H1 (cell line): Measurements from ENCODE around the gene CHSY1. TPM values are rescaled to one million over a fixed set of nuclear protein-coding genes. Genes with fewer than 3 reads are reported as not detected.

Experiments used
- FOSL1 ChIP-seq: IDR thresholded peaks from 2 replicates; pipeline ENCODE4 v1.6.1; 2011; ENCODE audit warnings: mild to moderate bottlenecking, low read depth, low read length, moderate library complexity; ENCODE audit not compliant: insufficient read depth
- KDM5A ChIP-seq: fragments of 200-600 bp; IDR thresholded peaks from 2 replicates; pipeline ENCODE4 v1.7.1; 2012; ENCODE audit warnings: mild to moderate bottlenecking, low read length, inconsistent platforms, mixed read lengths
- MAX ChIP-seq: IDR thresholded peaks from 2 replicates; pipeline ENCODE4 v1.6.1; 2012; ENCODE audit warnings: inconsistent platforms
- POLR2AphosphoS5 ChIP-seq: IDR thresholded peaks from 2 replicates; pipeline ENCODE4 v1.6.1; 2011; ENCODE audit warnings: low read depth, low read length
- SUZ12 ChIP-seq: fragments of 200-600 bp; sonication (generic); IDR thresholded peaks from 2 replicates; pipeline ENCODE4 v1.6.1; 2012; ENCODE audit warnings: mild to moderate bottlenecking, inconsistent platforms, low read length, moderate library complexity, mixed read lengths
- TBP ChIP-seq: IDR thresholded peaks from 2 replicates; pipeline ENCODE4 v1.6.1; 2011; ENCODE audit warnings: low read depth, low read length, improper control_type of control experiment
- polyA plus RNA-seq, 7 experiments: library from polyadenylated mRNA; depleted of rRNA in 3 of 7; stranded (reverse) in 5 of 7; unstranded in 2 of 7; fragments of >200 nt in 5 of 7; fragments of 200-250 nt in 2 of 7; gene quantifications; 1 replicate in 5 of 7; 2 replicates in 1 of 7; 4 replicates in 1 of 7; pipeline versions ENCODE4 v1.2.1 to v1.2.3, GENCODE V29; 2011 to 2013; ENCODE audit warnings: missing spikeins in 2 of 7, mixed read lengths in 2 of 7
- total RNA-seq: library from RNA; stranded (reverse); fragmentation: NEBNext Ultra II Directional; extraction: Animal tissue kit (Norgen Biotek cat#: 25700); gene quantifications from 2 replicates; pipeline ENCODE4 v1.2.1, GENCODE V29; 2021

Gene CHSY1
- total and polyA plus RNA-seq, 2 of the 8 experiments (the other 6 are each of a cell fraction or from before 2014, with no cell fraction given) = 24.9 to 60.7 TPM

GRCh38 chr15:101185770-101186169 is 66.1 kb downstream of the CHSY1 start (continued):
- no peak for TF ChIP-seq MAX
- no peak for TF ChIP-seq TBP
- no peak for TF ChIP-seq FOSL1
- no peak for TF ChIP-seq POLR2AphosphoS5
- no peak for TF ChIP-seq SUZ12
- TF ChIP-seq KDM5A = no peak
